HT1080 (cell line): Measurements from ENCODE around the gene TMEM121B. TPM values are rescaled to one million over a fixed set of nuclear protein-coding genes. Genes with fewer than 3 reads are reported as not detected.

Experiments
- DNase-seq: peaks from one replicate; pipeline ENCODE4 v3.0.0-alpha.2; 2015; ENCODE audit warnings: low read depth
- total RNA-seq: library from RNA; depleted of rRNA; stranded (reverse); fragments of >200 nt; shearing (Covaris generic); gene quantifications from 2 replicates; pipeline ENCODE4 v1.2.3, GENCODE V29; 2014

Gene TMEM121B
- total RNA-seq, 1 experiment from 2014 or later: 0.10 TPM

DNA sequence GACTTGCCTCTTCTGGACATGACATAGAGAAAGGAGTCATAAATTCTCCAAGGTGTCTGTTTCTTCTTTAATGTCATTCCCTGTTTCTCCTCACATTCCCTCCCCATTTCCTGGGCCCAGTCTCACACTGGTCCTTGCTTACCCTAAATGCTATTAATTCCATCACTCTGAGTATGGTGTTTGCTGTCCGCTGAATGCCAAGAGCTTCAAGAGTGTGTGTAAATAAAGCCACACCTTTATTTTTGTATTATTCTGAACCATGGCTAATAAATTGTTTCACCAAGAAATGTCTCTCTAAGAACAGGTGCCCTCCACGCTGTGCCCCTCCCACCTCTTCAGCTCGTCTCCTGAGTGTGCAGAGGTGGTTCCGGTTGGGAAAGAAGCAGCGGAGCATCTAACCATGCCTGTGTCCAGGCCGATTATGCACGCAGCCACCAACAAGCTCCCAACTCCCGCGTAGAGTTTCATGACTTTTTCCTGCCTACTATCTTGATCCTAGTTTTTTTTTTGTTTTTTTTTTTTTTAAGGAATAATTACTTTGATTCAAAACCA, 8.6 kb downstream of the TMEM121B start:
- no peak for DNase-seq

- DNase-seq: no peak
These were observed 10.2 kb downstream of the TMEM121B start for GRCh38 chr22:17110791-17111550.

- DNase-seq: no peak
These were observed 11.2 kb downstream of the TMEM121B start for GRCh38 chr22:17109976-17110375.

- DNase-seq: no peak
These were observed 11.9 kb downstream of the TMEM121B start for GRCh38 chr22:17109113-17109865.

- no peak for DNase-seq
These were observed 12.7 kb downstream of the TMEM121B start for GRCh38 chr22:17108256-17109112.

GRCh38 chr22:17107547-17107810, 13.7 kb downstream of the TMEM121B start:
- no peak for DNase-seq

- DNase-seq: no peak
These were observed 14.2 kb downstream of the TMEM121B start for GRCh38 chr22:17106785-17107546.

- no peak for DNase-seq
These were observed 14.9 kb downstream of the TMEM121B start for GRCh38 chr22:17106161-17106784.

- no peak for DNase-seq
These were observed 15.7 kb downstream of the TMEM121B start for GRCh38 chr22:17105143-17106129.

GRCh38 chr22:17104336-17104935, 16.7 kb downstream of the TMEM121B start:
- DNase-seq: no peak

- DNase-seq: no peak
These were observed 17.8 kb downstream of the TMEM121B start for GRCh38 chr22:17103351-17103750.

GRCh38 chr22:17102297-17102667, 18.9 kb downstream of the TMEM121B start:
- no peak for DNase-seq

- DNase-seq: no peak
These were observed 19.5 kb downstream of the TMEM121B start for GRCh38 chr22:17101475-17102296.

DNA sequence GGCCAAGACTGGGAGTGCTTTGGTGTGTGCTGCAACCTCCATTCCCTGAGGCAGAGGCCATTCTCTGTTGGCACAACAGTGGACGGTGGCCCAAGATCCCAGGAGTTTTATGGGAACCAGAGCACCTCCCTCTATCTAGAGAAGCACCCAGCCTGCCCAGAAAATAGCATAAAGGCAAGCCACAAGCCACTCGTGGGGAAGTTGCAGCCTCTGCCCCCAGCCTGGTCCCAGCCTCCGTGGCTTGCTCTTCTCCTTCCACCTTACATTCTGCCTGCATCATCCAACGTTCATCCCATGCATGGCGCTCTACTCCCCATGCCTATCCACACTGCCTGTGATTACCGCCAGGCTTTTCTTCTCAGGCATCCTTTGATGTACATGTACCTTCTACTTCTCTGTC, 20.5 kb downstream of the TMEM121B start:
- DNase-seq: no peak

DNA sequence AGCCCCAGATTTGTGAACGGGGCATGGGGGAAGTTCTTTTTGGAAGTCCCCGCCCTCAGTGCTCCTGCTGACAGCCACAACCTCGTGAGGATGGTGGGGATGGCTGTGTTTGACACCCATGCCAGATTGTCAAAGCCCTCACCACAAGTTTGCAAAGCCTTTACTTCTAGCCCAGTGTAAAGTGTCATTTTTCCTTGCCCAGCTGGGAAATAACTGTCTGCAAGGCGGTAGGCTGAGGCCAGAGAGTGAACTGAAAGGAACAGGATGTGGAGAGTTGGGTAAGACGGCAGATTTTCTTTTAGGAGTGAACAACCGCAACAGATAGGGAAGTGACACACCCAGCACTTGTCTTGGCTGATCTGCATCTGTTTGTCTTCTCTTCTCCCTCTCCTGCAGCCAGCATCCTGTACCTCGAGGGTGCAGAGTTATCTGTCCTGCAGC, 22.8 kb downstream of the TMEM121B start:
- DNase-seq: peak; percentile 22

- DNase-seq: no peak
These were observed 23.5 kb downstream of the TMEM121B start for GRCh38 chr22:17097701-17098100.

DNA sequence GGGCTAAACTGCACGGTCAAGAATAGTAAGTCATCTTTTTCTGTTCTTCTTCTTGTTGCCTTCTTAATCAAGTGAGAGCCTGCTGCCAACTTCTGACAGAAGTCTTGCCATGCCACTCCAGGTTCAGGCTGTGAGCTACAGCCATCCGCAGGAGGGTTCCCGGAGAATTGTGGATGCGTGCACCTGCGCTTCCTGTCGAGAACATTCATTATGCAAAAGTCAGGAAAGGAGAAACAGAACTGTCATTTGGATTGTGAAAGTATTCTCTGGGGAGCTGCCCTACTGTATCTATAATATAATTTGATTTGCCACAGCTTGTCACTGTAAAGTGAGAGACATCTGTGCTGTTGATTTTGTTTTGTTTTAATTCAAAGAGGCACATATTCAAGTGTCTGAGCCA, 24.1 kb downstream of the TMEM121B start:
- no peak for DNase-seq

- no peak for DNase-seq
These were observed 25.1 kb downstream of the TMEM121B start for GRCh38 chr22:17096071-17096470.
